Activated CD8-positive, alpha-beta memory T cell treated with anti-CD3 and anti-CD28 coated beads for 24 hours (primary cell): ENCODE data around the gene PLA2G4E.

Experiments used
- DNase-seq: peaks from one replicate; pipeline ENCODE4 v3.0.0-alpha.2; 2020

Gene PLA2G4E

DNA sequence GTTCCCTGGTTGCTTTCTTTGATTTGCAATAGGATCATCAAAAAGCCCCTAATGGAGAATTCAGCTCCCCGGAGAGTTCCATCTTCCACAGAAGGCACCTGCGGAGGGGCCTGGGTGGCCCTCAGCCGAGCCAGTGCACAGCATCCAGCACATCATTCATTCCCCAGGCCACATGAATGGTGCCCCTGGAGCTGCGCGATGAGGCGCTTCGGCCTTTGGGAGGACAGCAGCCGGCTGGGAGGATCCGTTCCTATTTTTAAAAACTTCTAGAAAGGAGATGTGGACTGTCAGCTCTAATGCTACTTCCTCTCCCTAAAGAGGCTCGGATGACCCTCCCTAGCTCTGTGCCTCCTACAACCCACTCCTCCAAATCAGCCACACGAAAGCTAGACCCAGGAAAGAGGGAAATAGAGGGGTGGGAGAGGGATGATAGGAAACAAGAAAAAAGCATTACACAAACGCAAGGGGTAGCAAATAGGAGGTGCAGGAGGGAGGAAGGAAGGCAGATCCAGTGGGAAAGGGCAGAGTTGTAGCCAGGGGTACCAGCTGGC lies 68.8 kb downstream of the PLA2G4E start:
- no peak for DNase-seq

DNA sequence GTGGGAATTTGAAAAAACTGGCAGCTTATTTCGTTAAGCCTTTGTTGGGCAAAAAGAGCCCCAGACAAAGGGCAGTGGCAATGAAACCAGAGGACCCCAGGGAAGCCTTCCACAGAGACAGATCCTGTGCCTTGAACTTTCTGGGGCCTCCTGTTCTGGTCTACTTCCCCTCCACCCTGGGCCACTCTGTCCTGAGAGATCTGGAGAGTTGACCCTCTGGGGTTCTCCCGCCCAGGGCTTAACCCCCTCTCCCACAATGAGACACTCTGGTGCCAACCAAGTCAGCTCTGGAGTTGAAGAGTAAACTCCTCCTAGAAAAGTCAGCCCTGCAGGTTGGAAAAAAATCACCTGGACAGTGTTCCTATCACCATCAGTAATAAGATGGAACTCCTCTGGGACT lies 69.3 kb downstream of the PLA2G4E start:
- DNase-seq = no peak

GRCh38 chr15:41950489-41950888 lies 70.4 kb downstream of the PLA2G4E start:
- DNase-seq = no peak

DNA sequence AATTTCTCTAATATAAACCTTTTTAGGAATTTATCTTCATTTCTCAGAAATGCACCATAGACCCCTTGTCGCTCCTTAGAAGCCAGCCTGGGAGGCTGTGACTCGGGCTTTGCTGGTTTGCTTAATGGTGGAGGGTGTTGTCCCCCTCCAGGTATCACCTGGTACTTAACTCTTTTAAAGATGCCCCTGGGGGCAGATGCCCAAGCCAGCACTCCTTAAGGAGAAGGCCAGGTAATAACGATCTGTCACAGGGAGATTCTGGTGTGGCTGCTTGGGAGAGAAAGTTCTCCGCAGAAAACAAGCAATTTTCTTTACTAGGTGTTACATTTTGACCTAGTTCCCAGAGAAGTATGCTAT lies 70.7 kb downstream of the PLA2G4E start:
- DNase-seq = no peak

GRCh38 chr15:41949401-41950126 lies 71.3 kb downstream of the PLA2G4E start:
- DNase-seq = no peak

- no peak for DNase-seq
Observed at GRCh38 chr15:41948490-41948889, 72.4 kb downstream of the PLA2G4E start.

GRCh38 chr15:41946970-41947369 lies 73.9 kb downstream of the PLA2G4E start:
- no peak for DNase-seq

DNA sequence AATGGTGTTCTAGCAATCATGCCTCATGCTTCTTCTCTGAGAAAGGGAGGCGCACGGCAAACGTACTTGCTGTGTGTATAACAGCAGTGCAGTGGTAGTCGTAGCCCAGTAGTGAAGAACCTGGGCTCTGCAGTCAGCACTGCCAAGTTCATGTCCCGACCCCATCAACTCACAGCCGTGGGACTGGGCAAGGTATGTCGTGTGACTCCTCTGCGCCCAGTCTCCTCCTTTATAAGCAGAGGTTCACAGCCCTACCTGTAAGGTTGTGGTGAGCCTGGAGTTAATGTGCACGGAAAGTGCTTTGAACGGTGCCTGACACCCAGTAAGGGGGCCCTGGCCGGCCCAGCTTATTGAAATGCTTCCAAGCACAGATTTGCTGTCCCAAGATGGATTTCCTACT lies 75.1 kb downstream of the PLA2G4E start:
- DNase-seq = no peak

DNA sequence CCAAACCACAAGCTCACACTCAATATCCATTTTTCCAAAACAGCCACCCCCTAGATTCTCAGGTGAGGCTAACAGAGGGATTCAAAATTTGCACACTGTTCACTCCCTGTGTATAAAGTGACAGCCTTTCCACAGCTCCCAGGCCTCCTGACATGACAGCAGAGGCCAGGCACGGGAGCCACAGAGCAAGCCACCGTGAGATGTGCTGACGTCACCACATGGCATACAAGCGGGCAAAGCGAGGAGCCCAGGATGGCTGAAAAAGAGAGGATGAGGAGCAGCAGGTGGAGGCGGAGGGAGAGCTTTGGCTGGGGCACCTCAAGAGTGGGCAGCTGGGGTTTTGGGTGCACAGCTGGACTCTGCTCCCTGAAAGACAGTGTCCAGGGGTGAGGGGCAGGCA lies 75.6 kb downstream of the PLA2G4E start:
- DNase-seq = no peak

GRCh38 chr15:41944313-41944940 lies 76.4 kb downstream of the PLA2G4E start:
- DNase-seq = no peak

- DNase-seq = no peak
Observed at GRCh38 chr15:41943543-41944312, 77.1 kb downstream of the PLA2G4E start.

GRCh38 chr15:41942886-41943285 lies 78.0 kb downstream of the PLA2G4E start:
- DNase-seq = no peak

- no peak for DNase-seq
Observed at GRCh38 chr15:41941644-41942415, 79.0 kb downstream of the PLA2G4E start.

- DNase-seq = peak; percentile 75
Observed at GRCh38 chr15:41940441-41940857, 80.4 kb downstream of the PLA2G4E start.

GRCh38 chr15:41939986-41940385 lies 80.9 kb downstream of the PLA2G4E start:
- no peak for DNase-seq

GRCh38 chr15:41937568-41937923 lies 83.3 kb downstream of the PLA2G4E start:
- no peak for DNase-seq

GRCh38 chr15:41936649-41937567 lies 83.9 kb downstream of the PLA2G4E start:
- DNase-seq = peak; percentile 79

DNA sequence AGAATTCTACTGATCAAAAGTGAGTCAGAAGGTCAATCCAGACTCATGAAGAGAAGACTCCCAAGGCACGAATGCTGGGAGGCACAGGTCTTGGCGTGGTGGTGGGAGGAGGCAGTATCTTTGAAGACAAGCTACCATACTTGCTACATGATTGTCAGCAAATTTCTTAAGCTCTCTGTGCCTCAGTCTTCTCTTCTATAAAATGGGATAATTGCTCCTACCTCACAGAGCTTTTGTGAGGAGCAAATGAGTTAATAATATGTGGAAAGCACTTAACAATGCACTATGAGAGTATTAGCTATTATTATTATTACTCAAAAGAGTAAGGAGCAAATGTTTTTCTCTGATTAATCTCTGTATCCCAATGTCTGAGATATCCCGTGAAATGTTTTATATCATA lies 84.7 kb downstream of the PLA2G4E start:
- DNase-seq = no peak

DNA sequence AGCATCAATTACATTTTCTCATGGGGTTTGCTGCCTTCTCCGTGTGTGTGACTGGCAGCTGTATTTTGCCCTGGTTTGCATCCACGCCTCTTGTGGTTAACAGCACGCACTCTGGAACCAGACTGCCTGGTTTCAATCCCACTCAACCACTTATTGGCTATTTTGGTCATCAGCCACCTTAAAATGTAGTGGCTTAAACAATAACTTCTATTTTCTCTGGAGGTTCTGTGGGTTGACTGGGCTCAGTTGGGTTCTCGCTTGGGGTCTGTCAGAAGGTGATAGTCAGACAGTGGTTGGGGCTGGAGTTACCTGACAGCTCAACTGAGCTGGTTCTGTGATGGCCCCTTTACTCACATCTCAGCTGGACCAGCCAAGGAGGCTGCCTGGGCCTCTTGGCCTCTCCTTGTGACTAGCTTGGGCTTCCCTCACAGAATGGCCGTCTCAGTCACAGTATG lies 85.2 kb downstream of the PLA2G4E start:
- DNase-seq = no peak

DNA sequence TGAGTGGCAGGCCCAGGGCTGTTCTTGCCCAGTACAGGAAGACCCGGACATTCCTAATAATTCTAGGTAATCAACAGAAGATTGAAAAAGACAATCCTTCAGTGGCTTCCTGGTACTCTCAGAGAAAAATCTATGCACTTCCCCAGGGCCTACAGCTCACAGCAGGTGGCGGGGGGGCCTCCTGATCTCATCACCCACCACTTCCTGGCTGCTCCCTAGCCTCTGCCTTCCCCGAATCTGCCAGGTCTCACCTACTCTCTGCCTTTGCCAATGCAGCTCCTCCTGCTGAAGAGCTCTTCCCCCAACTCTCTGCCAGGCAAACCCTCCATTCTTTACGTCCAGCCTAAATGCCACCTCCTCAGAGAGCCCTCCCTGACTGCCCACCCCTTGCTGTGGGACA lies 86.0 kb downstream of the PLA2G4E start:
- DNase-seq = peak; percentile 84

DNA sequence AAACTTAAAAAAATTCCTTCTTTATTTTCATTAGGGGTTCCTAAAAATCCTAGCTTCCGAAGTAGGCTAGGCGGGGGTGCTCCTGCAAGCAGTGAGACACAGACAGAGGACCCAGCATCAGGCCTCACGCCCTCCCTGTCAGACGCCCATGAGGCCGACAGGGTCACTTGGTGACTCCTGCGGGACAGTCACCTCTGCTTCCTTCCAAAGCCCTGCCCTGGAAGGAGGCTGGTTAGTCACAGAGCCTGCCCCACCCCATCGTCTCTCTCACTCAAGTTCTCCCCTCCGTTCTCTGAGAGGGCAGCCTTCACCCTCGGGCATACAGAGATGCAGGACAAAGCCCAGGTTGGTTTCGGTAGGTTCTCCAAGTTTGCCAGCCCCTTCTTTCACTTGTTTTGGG lies 87.1 kb downstream of the PLA2G4E start:
- DNase-seq = no peak

- DNase-seq = no peak
Observed at GRCh38 chr15:41933326-41933725, 87.5 kb downstream of the PLA2G4E start.
